HG03103 (cell line): ENCODE measurements around the gene B3GNT2.
"Not testable (repeated sequence)": the region's sequence is repeated elsewhere in the genome, so short reads cannot be mapped to it uniquely, and the experiment has no call there.

Source experiments
- ATAC-seq: cut with Tn5 transposase; IDR thresholded peaks from one replicate; pipeline ENCODE4 v1.9.1; 2021; ENCODE audit warnings: low read depth; ENCODE audit not compliant: unreplicated experiment

The B3GNT2 gene

DNA sequence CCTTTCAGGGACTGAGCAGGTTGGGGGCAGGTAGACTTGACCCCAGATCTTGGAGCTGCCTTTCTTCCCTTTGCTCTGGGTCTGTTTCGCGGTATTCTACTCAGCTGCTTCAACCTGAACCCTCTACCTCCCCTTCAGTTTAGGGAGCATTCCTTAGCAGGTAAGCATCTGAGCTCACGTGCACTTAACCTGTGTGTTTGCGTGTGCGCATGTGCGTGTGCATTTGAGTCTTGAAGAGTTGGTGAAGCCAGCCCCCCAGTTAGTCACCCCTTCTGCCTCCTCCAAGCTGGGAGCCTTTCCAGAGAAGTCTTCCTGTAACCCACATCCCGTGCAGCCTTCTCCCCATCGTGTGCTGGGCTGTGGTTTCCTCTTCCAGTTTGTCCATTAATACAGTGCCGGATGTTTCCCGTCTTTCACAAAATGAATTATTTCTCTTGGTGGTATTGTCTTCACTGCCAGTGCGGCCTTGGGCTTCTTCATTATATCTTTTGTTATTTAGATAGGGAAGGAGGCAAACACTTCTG lies 33.2 kb downstream of the B3GNT2 start:
- no peak for ATAC-seq

DNA sequence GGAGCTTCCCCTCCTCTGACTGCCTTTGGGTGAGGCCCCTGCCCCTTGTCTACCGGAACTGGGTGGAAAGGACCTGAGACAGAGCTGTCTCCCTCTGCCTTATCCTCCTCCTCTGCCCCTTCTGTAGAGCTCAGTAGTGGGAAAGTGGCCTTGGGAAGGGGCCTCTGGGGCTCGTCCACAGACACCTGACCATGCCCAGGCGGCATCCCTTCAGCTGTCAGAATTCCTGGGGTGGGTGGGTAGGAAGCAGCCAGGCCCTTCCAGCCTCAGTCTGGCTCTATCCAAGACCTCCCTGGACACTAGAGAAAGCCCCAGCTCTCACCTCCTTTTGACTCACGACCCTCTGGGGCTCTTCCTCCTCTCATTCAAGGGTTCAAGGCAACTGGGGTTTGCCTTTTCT lies 35.6 kb downstream of the B3GNT2 start:
- no peak for ATAC-seq

DNA sequence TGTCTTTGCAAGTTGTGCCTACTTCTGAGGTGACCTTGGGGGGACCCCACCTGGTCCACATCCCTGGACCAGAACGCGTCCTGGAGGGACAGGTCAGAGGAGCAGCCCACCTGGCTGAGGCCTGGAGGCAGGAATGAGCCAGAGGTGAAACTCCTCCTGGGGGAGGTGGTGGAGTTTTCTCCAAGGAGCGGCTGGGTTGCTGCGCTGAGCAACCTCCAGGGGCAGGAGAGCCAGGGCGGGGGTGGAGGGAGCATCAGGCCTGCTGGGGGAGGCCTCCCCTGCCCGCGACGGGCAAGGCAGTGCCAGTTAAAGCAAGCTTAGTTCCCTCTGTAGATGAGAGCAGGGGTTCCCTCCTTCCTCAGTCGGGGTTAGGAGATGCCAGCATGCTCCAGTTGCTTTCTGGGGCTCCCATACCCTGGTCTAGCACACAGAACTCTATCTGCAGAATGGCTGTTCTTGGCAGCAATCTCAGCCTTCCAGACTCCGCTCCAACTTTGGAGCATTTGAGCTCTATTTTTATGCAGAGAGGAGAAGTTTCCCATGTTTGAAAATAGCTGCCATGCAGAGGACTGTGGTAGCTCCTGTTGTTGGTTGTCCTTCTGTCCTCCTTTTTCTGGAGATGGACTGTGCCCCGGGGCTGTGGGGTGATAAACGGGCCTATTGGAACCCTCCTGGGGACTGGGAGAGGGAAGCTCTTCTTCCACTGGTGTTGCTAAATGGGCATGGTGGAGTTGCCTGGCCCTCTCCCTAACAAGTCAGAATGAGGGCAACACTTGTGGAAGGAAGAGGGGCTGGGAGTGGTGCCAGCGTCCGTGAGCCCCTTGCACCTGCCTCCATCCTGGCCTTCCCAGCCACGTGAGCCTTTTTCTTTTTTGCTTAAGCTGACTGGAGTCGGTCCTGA lies 39.1 kb downstream of the B3GNT2 start:
- no peak for ATAC-seq

DNA sequence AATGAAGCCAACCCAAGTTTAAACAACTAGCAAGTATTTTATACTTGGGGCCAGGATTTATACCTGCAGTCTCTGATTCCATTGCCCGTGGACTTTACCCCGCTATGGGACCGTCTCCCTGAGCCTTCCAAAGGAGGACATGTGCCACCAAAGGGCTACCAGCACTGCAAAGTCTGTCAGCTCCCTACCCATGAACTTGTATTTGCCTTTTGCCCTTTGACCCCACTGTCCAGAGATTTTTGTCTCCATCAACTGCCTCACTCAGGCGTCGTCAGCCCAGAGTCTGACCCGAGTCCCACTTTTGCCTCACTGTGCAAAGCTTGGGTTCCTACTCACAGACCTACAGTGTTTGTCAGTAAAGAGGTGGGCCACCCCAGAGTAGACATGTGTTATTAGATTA lies 40.6 kb downstream of the B3GNT2 start:
- ATAC-seq: no peak

DNA sequence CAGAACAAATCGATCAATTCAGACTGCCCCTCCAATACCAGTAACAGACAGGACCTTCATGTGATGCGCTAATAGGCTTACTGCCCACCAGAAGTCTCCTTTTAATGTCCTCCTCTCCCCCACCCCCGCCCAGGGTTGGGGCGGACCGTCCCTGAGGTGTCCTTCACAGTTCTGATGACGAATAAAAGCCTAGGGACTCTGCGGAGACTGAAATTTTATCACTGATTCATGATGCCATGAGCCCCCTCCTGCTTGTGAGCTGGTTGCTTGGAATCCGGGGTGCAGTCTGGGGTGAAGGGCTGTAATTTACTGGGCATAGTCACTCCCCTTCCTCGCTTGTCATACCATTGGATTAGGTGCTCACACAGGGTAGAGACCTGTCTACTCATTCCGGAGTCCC lies 42.3 kb downstream of the B3GNT2 start:
- ATAC-seq: no peak

DNA sequence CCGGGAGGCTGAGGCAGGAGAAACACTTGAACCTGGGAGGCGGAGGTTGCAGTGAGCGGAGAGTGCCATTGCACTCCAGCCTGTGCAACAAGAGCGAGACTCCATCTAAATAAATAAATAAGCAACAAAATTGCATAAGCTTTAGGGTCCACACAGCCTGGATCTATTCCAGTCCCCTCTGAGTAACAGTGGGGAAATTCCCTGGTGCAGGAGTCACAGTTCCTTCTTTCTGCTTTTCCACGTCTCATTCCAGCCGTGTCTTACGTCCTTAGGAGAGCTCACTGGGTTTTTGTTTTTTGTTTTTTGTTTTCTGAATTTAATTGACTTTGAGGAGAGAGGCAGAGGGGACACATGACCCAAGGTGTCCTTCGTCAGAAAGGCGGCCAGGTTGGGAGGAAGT lies 44.6 kb downstream of the B3GNT2 start:
- no peak for ATAC-seq

DNA sequence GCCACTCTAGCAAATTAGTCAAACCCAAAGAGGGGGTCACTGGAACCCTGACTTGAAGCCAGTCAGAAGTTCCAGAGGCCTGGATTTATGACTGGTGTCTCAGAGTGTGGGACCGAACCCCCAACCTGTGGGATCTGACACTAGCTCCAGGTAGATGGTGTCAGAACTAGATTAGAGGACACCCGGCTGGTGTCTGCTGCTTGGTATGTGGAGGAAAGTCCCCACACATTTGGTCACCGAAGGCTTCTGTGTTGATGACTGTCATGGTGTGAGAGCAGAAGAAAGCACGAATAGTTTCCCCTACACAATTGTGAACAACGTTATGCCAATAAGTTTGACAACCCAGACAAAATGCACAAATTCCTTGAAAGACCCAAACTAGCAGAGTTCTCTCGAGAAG lies 48.1 kb downstream of the B3GNT2 start:
- no peak for ATAC-seq

DNA sequence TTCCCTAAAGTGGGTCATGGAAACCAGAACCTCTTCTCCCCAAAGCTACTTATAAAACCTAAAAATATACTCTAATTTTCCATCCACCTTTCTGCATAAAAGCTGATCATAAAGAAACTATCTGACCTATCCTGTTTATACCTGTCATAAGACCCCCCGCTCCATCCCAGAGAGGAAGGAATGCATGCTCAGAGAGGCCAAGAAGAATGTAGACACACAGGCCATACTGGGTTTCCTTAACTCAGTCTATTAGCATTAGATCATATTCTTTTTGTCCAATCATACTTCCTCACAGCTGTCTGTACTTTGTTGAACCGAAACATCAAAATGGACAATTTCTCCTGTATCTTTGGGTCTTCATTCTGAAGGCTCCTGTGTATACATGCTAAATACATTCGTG lies 52.3 kb downstream of the B3GNT2 start:
- no peak for ATAC-seq

DNA sequence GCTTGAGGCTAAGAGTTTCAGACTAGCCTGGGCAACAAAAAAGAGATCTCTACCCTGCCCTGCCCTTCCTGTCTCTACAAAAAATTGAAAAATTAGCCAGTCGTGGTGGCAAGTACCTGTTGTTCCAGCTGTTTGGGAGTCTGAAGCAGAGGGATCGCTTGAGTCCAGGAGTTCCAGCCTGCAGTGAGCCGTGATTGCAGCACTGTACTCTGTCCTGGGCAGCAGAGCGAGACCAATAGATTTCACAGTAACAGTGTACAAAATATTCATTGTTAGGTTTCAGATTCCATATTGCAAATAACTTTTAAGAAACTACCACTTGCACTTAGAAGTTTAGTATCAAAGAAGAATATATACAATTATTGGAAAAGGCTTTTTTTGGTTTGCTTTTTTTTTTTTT lies 54.3 kb downstream of the B3GNT2 start:
- ATAC-seq: no peak

DNA sequence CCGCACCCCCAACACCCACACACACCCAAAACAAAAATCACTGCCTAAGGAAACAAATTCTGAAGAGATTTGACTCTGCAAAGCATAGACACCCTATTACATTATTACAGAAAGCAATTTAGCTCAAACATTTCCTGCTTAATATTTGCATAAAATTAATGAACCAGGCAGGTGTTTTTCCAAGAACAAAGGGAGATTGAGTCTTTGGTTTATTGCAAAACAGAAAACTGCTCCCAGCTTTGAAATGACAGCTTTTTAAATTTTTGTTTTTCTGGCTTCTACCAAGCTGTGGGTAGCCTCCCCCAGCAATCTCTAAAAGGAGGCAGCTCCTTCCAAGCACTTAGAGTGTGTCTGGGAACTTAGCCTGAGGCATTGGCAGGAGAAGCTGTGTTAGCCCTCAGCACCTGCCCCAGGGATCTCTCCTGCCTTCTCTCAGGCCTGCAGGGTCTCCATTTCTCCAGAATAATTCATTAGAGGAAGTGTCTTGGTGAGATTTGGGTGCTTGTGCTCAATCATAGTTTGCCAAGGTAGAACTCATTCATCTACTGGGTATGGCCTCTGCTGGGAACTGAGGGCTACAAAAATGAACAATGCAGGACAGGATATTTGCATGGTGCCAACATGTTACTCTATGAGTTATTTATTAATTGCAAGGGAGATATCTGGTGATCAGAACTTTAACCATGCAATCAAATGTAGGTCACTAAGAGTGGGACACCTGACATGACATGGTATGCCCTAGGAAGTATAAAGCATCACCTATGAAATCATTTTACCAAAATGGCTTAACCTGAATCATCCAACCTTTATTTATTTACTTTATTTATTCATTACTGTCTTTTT lies 58.7 kb downstream of the B3GNT2 start:
- ATAC-seq: no peak

DNA sequence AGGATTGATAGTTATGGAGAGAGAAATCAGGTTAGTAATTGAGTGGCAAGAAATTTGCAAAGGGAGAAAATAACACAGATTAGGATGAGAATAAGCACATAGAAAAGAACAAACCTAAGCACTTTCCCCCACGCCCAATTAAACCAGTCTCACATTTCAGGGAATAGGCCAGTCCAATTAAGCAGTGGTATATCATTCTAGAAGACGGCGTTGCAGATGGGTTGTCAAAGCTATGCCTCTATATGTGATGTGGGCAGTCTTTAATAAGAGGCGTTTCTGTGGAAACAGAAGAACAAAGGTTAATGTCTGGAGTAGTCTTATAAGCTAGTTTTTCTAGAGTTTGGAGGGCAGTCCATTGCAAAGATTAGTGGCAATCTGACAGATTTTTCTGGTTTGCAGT lies 61.6 kb downstream of the B3GNT2 start:
- ATAC-seq: no peak

DNA sequence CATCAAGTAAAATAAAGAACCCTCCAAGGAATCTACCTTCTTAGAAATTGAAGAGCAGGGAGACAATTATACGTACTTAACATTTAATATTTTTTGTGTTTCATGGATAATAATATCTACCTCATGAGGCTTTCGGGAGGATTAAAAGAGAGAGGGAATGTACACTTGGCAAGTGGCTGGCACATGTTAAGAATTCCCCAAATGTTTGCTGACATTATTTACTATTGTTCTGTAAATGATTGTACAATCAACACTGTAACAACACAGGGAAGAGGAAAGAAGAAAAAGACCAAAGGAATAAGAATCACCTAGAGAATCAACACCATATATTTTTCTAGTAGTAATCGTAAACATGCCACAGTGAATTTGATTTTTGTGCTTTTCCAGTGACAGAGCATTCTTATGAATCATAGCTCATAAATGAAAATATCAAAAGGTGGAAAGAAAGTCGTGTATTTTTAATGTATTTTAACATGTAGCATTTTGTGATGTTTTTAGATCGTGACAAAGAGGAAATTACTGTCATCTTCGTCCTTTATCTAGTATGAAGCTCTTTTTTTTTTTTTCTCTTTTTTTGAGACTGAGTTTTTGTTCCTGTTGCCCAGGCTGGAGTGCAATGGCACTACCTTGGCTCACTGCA lies 67.3 kb downstream of the B3GNT2 start:
- ATAC-seq: no peak

DNA sequence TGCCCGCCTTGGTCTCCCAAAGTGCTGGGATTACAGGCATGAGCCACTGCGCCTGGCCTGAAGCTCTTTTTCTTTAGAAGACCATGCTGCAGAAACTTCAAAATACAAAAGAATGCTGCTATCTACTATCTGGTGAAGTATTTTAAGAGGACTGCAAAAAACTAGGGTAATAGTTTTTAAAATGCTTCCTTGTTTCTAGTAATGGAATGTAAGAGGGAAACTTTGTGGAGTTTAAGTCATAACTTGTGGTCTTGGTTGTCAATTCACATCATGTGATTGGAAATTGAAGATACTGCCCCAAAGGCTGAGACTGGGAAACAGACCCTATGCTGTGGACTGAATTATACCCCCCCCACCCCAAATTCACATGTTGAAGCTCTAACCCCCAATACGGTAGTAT lies 68.3 kb downstream of the B3GNT2 start:
- ATAC-seq: no peak

DNA sequence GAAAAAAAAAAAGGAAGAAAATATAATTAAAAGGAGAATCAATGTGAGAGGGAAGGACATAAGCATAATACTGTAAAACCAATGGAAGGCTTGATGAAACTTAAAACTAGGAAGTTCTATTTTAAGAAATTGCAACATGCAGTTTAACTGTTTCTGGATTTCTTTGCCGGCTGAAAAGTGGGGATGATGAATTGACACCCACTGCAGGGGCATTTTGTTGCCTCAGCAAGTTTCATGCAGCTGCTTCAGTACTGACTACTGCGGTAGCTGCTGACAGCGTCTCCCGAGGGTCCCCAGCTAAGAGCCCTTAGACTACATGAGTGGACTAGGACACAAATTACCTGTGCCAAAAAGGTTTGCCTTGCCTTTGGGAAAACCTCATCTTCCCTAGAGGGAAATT lies 69.2 kb downstream of the B3GNT2 start:
- ATAC-seq: no peak

DNA sequence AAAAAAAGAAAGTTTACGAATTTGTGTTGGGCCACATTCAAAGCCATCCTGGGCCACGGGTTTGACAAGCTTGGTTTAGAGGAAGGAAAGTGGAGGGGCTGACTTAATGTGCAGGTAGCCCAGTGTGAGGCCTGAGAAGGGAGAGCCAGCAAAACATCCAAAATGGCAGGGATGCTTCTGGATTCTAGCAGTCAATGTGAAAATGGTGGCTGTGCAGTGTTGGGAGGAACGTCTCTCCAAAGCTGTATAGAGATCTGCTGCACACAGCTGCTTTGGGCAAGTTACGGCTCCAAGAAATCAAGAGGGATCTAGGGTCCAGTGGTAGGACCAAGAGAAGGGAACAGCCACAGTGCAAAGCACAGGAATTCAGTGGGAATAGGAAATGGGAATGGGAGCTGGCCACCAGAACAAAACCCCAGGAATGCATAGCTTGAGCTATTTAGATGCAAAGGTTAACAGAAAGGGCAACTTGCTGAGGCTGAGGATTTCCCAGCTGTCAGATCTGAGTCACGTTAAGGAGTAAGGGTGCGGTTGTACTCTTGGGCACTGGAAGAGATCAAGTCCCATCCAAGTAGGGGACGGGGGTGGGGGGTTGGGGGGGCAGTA lies 70.6 kb downstream of the B3GNT2 start:
- ATAC-seq: no peak

DNA sequence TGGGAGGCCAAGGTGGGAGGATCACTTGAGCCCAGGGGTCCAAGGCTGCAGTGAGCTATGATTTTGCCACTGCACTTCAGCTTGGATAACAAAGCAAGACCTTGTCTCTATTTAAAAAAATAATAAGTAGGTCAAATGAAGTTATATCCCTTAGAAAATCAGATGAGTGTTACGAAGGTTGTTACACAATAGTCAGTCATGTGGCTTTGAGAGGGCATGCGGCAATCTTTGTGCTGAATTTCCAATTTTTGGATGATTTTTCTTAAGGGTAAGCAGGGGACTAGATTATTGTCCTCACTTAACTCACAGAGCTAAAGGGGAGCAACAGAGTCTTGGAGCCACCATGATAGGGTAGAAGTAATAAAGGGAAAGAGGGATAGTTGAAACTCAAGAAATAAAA lies 71.8 kb downstream of the B3GNT2 start:
- no peak for ATAC-seq

DNA sequence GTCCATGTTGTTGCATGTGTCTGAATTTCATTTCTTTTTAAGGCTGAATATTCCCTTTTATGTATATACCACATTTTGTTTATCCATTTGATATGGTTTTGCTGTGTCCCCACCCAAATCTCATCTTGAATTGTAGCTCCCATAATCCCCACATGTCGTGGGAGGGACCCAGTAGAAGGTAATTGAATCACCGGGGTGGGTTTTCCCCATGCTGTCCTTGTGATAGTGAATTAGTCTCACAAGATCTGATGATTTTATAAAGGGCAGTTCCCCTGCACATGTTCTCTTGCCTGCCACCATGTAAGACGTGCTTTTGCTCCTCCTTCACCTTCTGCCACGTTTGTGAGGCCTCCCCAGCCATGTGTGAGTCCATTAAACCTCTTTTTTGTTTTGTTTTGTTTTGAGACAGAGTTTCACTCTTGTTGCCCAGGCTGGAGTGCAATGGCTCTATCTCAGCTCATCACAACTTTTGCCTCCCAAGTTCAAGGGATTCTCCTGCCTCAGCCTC lies 72.8 kb downstream of the B3GNT2 start:
- not testable (repeated sequence) for ATAC-seq

DNA sequence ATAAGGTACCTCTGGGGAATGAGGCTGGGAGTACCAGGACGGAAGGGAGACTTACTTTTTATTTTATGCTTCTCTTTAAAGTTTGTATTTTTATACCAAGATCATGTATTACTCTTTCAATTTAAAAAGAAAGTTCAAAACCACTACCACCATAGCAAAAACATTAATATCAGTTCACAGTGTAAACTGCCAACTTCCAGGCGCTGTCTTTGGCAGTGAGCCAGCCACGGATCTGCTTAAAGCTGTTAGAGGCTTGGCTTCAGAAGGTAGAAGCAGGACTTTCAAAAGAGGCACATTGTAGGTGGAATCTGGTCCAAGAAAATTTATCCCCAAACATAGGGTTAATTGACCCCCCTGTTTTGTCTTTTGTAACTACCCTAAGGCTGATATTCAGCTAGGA lies 74.8 kb downstream of the B3GNT2 start:
- ATAC-seq: no peak
